SK-N-MC (cell line): Measurements from ENCODE around the gene TAF1B.

Source experiments
- DNase-seq: peaks from one replicate; pipeline ENCODE4 v3.0.0-alpha.2; 2011; ENCODE audit warnings: low read depth, low spot score
- H3K27ac ChIP-seq: fragments of 200-600 bp; sonication (generic); 2 replicates; pipeline ENCODE4 v1.5.1; 2016; ENCODE audit warnings: mixed run types
- H3K36me3 ChIP-seq: fragments of 200-600 bp; sonication (generic); 2 replicates; pipeline ENCODE4 v1.6.1; 2017; ENCODE audit warnings: antibody characterized with exemption, low read length, mixed read lengths; ENCODE audit not compliant: insufficient read depth
- H3K4me3 ChIP-seq: fragments of 200-600 bp; sonication (generic); 2 replicates; pipeline ENCODE4 v1.5.1; 2016
- H3K9ac ChIP-seq: fragments of 200-600 bp; sonication (generic); 2 replicates; pipeline ENCODE4 v1.8.0; 2017; ENCODE audit warnings: mixed run types, mixed read lengths; ENCODE audit not compliant: insufficient read length
- H3K9me3 ChIP-seq: fragments of 200-600 bp; sonication (generic); 2 replicates; pipeline ENCODE4 v1.6.1; 2017; ENCODE audit warnings: low read depth, mild to moderate bottlenecking, antibody characterized with exemption, low read length, moderate library complexity, mixed read lengths
- EZH2 ChIP-seq: fragments of 200-600 bp; sonication (generic); IDR thresholded peaks from one replicate; pipeline ENCODE4 v1.6.1; 2017; ENCODE audit warnings: antibody characterized with exemption
- FOXP2 ChIP-seq: optimal IDR thresholded peaks from 2 replicates; pipeline ENCODE3; 2011; ENCODE audit warnings: mild to moderate bottlenecking, moderate library complexity; ENCODE audit not compliant: insufficient read depth; ENCODE audit errors: extremely low read length, control extremely low read depth
- POLR2AphosphoS5 ChIP-seq: IDR thresholded peaks from 2 replicates; pipeline ENCODE4 v1.6.1; 2012; ENCODE audit warnings: mild to moderate bottlenecking, low read depth, low read length, borderline replicate concordance

TAF1B gene

GRCh38 chr2:9836517-9836916 is 6.8 kb upstream of the TAF1B start:
- DNase-seq, result no peak
- Histone ChIP-seq H3K4me3 (no peak overlapping the region), H3K27ac (no peak overlapping the region), H3K36me3 (no peaks in the 10 kb centered on the region), H3K9ac (no peak overlapping the region), H3K9me3 (no peaks in the 10 kb centered on the region)
- TF ChIP-seq EZH2 (no peak), FOXP2 (no peak), POLR2AphosphoS5 (no peak)

- Histone ChIP-seq H3K9ac (no peak overlapping the region), H3K27ac (no peak overlapping the region), H3K4me3 (no peak overlapping the region), H3K36me3 (no peaks in the 10 kb centered on the region), H3K9me3 (no peaks in the 10 kb centered on the region)
- no peak for DNase-seq
- no peak for TF ChIP-seq FOXP2
- no peak for TF ChIP-seq POLR2AphosphoS5
- TF ChIP-seq EZH2, result no peak
Measured at GRCh38 chr2:9837451-9837850, 5.8 kb upstream of the TAF1B start.

- H3K9me3 ChIP-seq, result no peaks in the 10 kb centered on the region
- TF ChIP-seq FOXP2 (no peak), POLR2AphosphoS5 (no peak), EZH2 (no peak)
- H3K27ac ChIP-seq, result no peak overlapping the region
- H3K36me3 ChIP-seq, result no peaks in the 10 kb centered on the region
- no peak for DNase-seq
- H3K9ac ChIP-seq, result no peak overlapping the region
- H3K4me3 ChIP-seq, result no peak overlapping the region
Measured at GRCh38 chr2:9838391-9838790, 4.9 kb upstream of the TAF1B start.

GRCh38 chr2:9842487-9843228 is 616 bp upstream of the TAF1B start:
- Histone ChIP-seq H3K36me3 (peaks cover 27% of the 10 kb centered on the region), H3K9ac (peak overlapping the region; percentile 91), H3K9me3 (no peaks in the 10 kb centered on the region), H3K4me3 (peak overlapping the region; percentile 98), H3K27ac (peak overlapping the region; percentile 88)
- no peak for TF ChIP-seq EZH2
- TF ChIP-seq FOXP2, result no peak
- no peak; the same call in 1 of the 2 replicates for TF ChIP-seq POLR2AphosphoS5
- no peak for DNase-seq

- peak overlapping the region; percentile 92 for H3K9ac ChIP-seq
- H3K36me3 ChIP-seq, result peaks cover 38% of the 10 kb centered on the region
- H3K27ac ChIP-seq, result peak overlapping the region; percentile 87; the same call in 1 of the 2 replicates
- H3K9me3 ChIP-seq, result no peaks in the 10 kb centered on the region
- peak overlapping the region; percentile 98 for H3K4me3 ChIP-seq
- DNase-seq, result no peak
- TF ChIP-seq FOXP2 (no peak), POLR2AphosphoS5 (no peak), EZH2 (no peak)
Measured at GRCh38 chr2:9844036-9844483, 786 bp downstream of the TAF1B start.

GRCh38 chr2:9844576-9844975 is 1.3 kb downstream of the TAF1B start:
- peak; percentile 59 for DNase-seq
- Histone ChIP-seq H3K9me3 (no peaks in the 10 kb centered on the region), H3K9ac (peak overlapping the region; percentile 92), H3K36me3 (peaks cover 43% of the 10 kb centered on the region), H3K4me3 (peak overlapping the region; percentile 98), H3K27ac (peak overlapping the region; percentile 87; the same call in 1 of the 2 replicates)
- no peak for TF ChIP-seq EZH2
- TF ChIP-seq FOXP2, result no peak
- no peak for TF ChIP-seq POLR2AphosphoS5

GRCh38 chr2:9846554-9846953 is 3.3 kb downstream of the TAF1B start:
- DNase-seq, result no peak
- Histone ChIP-seq H3K36me3 (peaks cover 63% of the 10 kb centered on the region), H3K4me3 (no peak overlapping the region), H3K27ac (no peak overlapping the region), H3K9me3 (no peaks in the 10 kb centered on the region), H3K9ac (no peak overlapping the region)
- TF ChIP-seq POLR2AphosphoS5 (no peak), FOXP2 (no peak), EZH2 (no peak)

- Histone ChIP-seq H3K9ac (no peak overlapping the region), H3K27ac (no peak overlapping the region), H3K36me3 (peaks cover 69% of the 10 kb centered on the region), H3K4me3 (no peak overlapping the region), H3K9me3 (no peaks in the 10 kb centered on the region)
- TF ChIP-seq EZH2, result no peak
- TF ChIP-seq FOXP2, result no peak
- no peak for TF ChIP-seq POLR2AphosphoS5
- no peak for DNase-seq
Measured at GRCh38 chr2:9847140-9847539, 3.9 kb downstream of the TAF1B start.
